ENCODE results near the gene IER2.

Gene IER2

GRCh38 chr19:13103581-13104359, 46.4 kb upstream of the IER2 start:
- no peak for TF ChIP-seq CTCF (IDR thresholded peaks at IDR 0.05; ENCODE audit: low read depth, low read length, missing control alignments)

DNA sequence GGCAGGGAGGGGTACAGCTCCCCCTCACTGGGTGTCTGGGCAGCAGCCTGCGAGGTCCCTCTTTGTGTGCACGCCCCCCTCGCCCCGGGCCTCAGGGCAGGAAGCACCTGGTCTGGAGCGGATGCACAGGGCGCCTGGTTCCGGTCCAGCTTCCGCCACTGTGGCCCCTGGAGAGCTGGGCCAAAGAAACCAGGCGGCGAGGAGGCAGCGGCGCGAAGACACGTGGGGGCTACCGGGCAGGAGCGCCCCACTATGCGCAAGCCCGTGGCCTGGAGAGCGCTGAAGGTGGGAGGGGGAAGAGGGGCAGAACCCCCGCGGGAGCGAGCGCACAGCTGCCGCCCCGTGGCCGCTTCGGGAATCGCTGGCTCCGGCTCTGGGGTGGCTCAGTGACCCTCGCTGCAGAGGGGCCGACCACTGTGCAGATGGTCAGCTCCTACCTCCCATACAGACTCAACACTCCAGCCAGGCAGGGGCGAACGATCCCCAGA, 45.8 kb upstream of the IER2 start:
- peak; percentile 85 for TF ChIP-seq CTCF (IDR thresholded peaks at IDR 0.05; ENCODE audit: low read depth, low read length, missing control alignments)
- H3K4me3 ChIP-seq (ENCODE audit: low read depth, low read length) = no peak overlapping the region
- no peak for DNase-seq (ENCODE audit: low read depth)
- in situ Hi-C loops (cut with HindIII; ENCODE audit: low sequenced_read_pairs) = no loop called here

More at GRCh38 chr19:13103581-13104359, 46.4 kb upstream of the IER2 start:
- DNase-seq (ENCODE audit: low read depth) = no peak
- no peak overlapping the region for H3K4me3 ChIP-seq (ENCODE audit: low read depth, low read length)
- in situ Hi-C loops (cut with HindIII; ENCODE audit: low sequenced_read_pairs) = no loop called here

DNA sequence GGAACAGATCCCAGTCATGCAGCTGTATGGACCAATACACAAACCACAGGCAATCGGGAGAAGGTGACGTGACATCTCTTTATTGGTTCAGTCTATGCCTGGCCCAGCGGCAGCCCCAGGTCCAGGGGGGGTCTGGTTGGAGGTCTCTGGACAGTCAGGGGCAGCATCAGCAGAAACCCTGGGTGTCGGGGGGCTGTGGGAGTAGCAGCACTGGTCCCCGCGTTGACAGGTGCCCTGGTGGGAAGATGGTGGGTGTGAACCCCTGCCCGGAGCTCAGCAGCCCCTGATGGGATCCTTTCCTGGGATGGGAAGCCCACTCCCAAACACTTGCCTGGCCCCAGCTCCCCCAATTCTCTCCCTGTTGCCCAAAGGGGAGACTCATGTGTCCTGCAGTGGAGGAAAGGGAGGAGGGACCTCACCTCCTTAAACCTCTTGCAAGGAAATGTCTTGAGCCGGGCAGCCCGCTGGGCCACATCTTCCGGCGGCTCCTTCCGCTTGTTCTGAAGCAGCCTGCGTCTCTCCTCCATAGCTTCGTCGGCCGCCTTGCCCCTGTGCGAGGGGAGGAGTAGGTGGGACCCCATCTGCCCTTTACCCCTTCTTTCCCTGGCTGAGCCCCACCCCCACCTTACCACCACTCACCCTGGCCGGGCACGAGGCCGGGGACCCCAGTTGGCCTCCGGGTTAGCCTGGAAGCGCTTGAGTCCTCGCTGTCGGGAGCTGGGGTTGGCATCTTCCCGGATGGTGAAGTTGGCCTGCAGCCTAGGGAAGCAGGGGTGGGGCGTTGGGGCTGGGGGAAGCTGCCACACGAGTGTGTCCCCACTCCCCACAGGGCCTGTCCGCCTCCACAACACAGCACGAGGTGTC, 45.1 kb upstream of the IER2 start:
- H3K4me3 ChIP-seq (ENCODE audit: low read depth, low read length) = no peak overlapping the region
- DNase-seq (ENCODE audit: low read depth) = no peak

GRCh38 chr19:13109361-13110098, 40.7 kb upstream of the IER2 start:
- DNase-seq (ENCODE audit: low read depth) = no peak
- in situ Hi-C loops (cut with HindIII; ENCODE audit: low sequenced_read_pairs) = no loop called here
- no peak for TF ChIP-seq CTCF (IDR thresholded peaks at IDR 0.05; ENCODE audit: low read depth, low read length, missing control alignments)
- no peak overlapping the region for H3K4me3 ChIP-seq (ENCODE audit: low read depth, low read length)

More for the DNA sequence above, 45.1 kb upstream of the IER2 start:
- TF ChIP-seq CTCF (IDR thresholded peaks at IDR 0.05; ENCODE audit: low read depth, low read length, missing control alignments) = no peak
- in situ Hi-C loops (cut with HindIII; ENCODE audit: low sequenced_read_pairs) = no loop called here

- TF ChIP-seq CTCF (IDR thresholded peaks at IDR 0.05; ENCODE audit: low read depth, low read length, missing control alignments) = no peak
- H3K4me3 ChIP-seq (ENCODE audit: low read depth, low read length) = no peak overlapping the region
- no peak for DNase-seq (ENCODE audit: low read depth)
- in situ Hi-C loops (cut with HindIII; ENCODE audit: low sequenced_read_pairs) = no loop called here
Observed at GRCh38 chr19:13110099-13110610, 40.1 kb upstream of the IER2 start.

GRCh38 chr19:13112555-13112954, 37.7 kb upstream of the IER2 start:
- no peak overlapping the region for H3K4me3 ChIP-seq (ENCODE audit: low read depth, low read length)
- in situ Hi-C loops (cut with HindIII; ENCODE audit: low sequenced_read_pairs) = no loop called here
- no peak for TF ChIP-seq CTCF (IDR thresholded peaks at IDR 0.05; ENCODE audit: low read depth, low read length, missing control alignments)
- DNase-seq (ENCODE audit: low read depth) = no peak

All from astrocyte of the cerebellum (primary cell).